ENCODE measurements around the gene TULP4. TPM values are rescaled to one million over a fixed set of nuclear protein-coding genes. Genes with fewer than 3 reads are reported as not detected.

Gene TULP4
- total and polyA plus RNA-seq, 7 experiments from 2014 or later: 33.3 to 79.0 (median 51.8) TPM

- CTCF ChIA-PET: interaction anchor here (0.7 kb wide), 1 partner anchor 37 kb away, joined by 5 read pairs; no protein-coding TSS in a partner anchor
- Histone ChIP-seq H3K9me3 (ENCODE audit: control insufficient read depth in 2 of 3, low read length in 3 of 3) (no peaks in the 10 kb centered on the region), H3K4me3 (ENCODE audit: low read length) (no peak overlapping the region), H3K4me1 (ENCODE audit: control insufficient read depth in 2 of 2, insufficient read depth in 2 of 2, low read length in 2 of 2) (no peaks in the 10 kb centered on the region), H3K36me3 (ENCODE audit: control insufficient read depth in 2 of 3, insufficient read depth in 3 of 3, low read length in 3 of 3) (peaks cover 0 to 6% (median 0%) of the 10 kb centered on the region in 3 experiments), H3K27ac (ENCODE audit: low read depth, low read length) (no peak overlapping the region), H3K27me3 (ENCODE audit: control insufficient read depth in 2 of 2, insufficient read depth in 2 of 2, low read length in 2 of 2) (no peaks in the 10 kb centered on the region)
- H3K4me1 Mint-ChIP-seq: peaks cover 0 to 2% (median 0%) of the 10 kb centered on the region in 7 donors
- H3K36me3 Mint-ChIP-seq: peaks cover 5 to 65% (median 62%) of the 10 kb centered on the region in 5 donors
- intact Hi-C loops (cut with micrococcal nuclease): no loop called here
- DNase-seq: no peak
- POLR2A ChIA-PET: no interaction called here
- H3K27me3 Mint-ChIP-seq: no peaks in the 10 kb centered on the region
- no peak for ATAC-seq
- H3K9me3 Mint-ChIP-seq: peaks cover 0 to 15% (median 3%) of the 10 kb centered on the region in 11 donors
- no peak overlapping the region for H3K27ac Mint-ChIP-seq
- H3K4me3 Mint-ChIP-seq: no peak overlapping the region
Observed at GRCh38 chr6:158418501-158418900, 106.2 kb downstream of the TULP4 start.

DNA sequence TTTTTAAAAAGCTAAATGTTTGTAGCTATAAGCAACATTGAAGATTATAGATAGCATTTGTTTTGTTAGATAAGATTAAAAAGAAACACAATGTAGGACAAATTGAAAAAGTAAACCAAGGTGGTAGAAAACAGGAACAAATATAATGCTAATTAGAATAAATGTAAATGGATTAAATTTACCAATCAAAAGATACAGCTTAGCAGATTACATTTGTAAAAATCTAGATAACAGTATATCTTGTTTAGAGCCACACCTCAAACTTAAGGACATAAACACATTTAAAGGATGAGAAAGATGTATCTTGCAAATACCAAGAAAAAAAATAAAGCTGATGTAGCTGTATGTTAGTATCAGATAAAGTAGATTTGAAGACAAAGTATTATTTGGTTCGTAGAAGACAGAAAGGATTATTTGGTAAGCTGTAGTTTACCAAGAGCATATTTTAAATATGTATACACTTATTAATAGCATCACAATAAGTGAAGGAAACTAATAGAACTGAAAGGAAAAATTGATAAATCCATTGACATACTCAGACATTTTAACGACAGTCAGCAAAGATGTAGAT is 107.2 kb downstream of the TULP4 start:
- no peak overlapping the region for H3K4me3 Mint-ChIP-seq
- peaks cover 0 to 15% (median 3%) of the 10 kb centered on the region in 11 donors for H3K9me3 Mint-ChIP-seq
- Histone ChIP-seq H3K27me3 (ENCODE audit: control insufficient read depth in 2 of 2, insufficient read depth in 2 of 2, low read length in 2 of 2) (no peaks in the 10 kb centered on the region), H3K36me3 (ENCODE audit: control insufficient read depth in 2 of 3, insufficient read depth in 3 of 3, low read length in 3 of 3) (peaks cover 0 to 6% (median 0%) of the 10 kb centered on the region in 3 experiments), H3K27ac (ENCODE audit: low read depth, low read length) (no peak overlapping the region), H3K4me1 (ENCODE audit: control insufficient read depth in 2 of 2, insufficient read depth in 2 of 2, low read length in 2 of 2) (no peaks in the 10 kb centered on the region), H3K9me3 (ENCODE audit: control insufficient read depth in 2 of 3, low read length in 3 of 3) (no peaks in the 10 kb centered on the region), H3K4me3 (ENCODE audit: low read length) (no peak overlapping the region)
- ATAC-seq (no peak), DNase-seq (no peak)
- no peaks in the 10 kb centered on the region for H3K4me1 Mint-ChIP-seq
- CTCF ChIA-PET: no interaction called here
- intact Hi-C loops (cut with micrococcal nuclease): no loop called here
- H3K27me3 Mint-ChIP-seq: no peaks in the 10 kb centered on the region
- POLR2A ChIA-PET: no interaction called here
- peaks cover 5 to 61% (median 57%) of the 10 kb centered on the region in 5 donors for H3K36me3 Mint-ChIP-seq
- no peak overlapping the region for H3K27ac Mint-ChIP-seq

- H3K27ac Mint-ChIP-seq: no peak overlapping the region
- Histone ChIP-seq H3K4me1 (ENCODE audit: control insufficient read depth in 2 of 2, insufficient read depth in 2 of 2, low read length in 2 of 2) (no peaks in the 10 kb centered on the region), H3K27me3 (ENCODE audit: control insufficient read depth in 2 of 2, insufficient read depth in 2 of 2, low read length in 2 of 2) (no peaks in the 10 kb centered on the region), H3K9me3 (ENCODE audit: control insufficient read depth in 2 of 3, low read length in 3 of 3) (no peaks in the 10 kb centered on the region), H3K4me3 (ENCODE audit: low read length) (no peak overlapping the region), H3K36me3 (ENCODE audit: control insufficient read depth in 2 of 3, insufficient read depth in 3 of 3, low read length in 3 of 3) (peaks cover 0 to 6% (median 0%) of the 10 kb centered on the region in 3 experiments), H3K27ac (ENCODE audit: low read depth, low read length) (no peak overlapping the region)
- H3K4me3 Mint-ChIP-seq: no peak overlapping the region
- H3K27me3 Mint-ChIP-seq: no peaks in the 10 kb centered on the region
- DNase-seq (no peak), ATAC-seq (no peak)
- intact Hi-C loops (cut with micrococcal nuclease): no loop called here
- ChIA-PET POLR2A (no interaction called here), CTCF (no interaction called here)
- H3K9me3 Mint-ChIP-seq: peaks cover 0 to 15% (median 3%) of the 10 kb centered on the region in 11 donors
- no peaks in the 10 kb centered on the region for H3K4me1 Mint-ChIP-seq
- peaks cover 5 to 56% (median 47%) of the 10 kb centered on the region in 5 donors for H3K36me3 Mint-ChIP-seq
Observed at GRCh38 chr6:158421381-158421780, 109.1 kb downstream of the TULP4 start.

DNA sequence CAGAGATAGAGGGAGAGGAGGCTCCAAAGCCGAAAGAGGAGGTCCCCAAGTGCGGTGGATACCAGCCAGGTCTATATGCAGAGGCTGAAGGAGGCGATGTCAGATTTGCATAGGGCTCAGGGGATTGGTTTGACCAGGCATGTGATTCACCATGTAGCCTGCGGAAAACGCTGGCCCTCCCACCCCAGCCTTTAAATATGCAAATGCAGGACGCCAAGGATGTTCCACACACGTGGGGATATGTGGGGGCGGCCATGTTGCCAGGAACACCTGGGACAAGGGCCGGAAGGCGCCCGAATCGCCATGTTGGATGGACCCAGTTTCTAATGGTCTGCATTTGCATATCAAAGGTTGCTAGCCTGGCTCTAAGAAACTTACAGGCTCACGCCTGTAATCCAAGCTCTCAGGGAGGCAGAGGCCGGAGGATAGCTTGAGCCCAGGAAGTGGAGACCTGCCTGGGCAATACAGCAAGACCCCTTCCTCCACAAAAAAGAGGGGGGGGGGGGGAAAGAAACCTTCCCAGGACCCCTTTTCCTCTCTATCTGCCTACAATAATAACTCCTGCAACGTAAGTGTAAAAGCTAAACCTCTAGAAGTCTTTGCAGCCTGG is 110.5 kb downstream of the TULP4 start:
- intact Hi-C loops (cut with micrococcal nuclease): no loop called here
- Histone ChIP-seq H3K4me3 (ENCODE audit: low read length) (no peak overlapping the region), H3K36me3 (ENCODE audit: control insufficient read depth in 2 of 3, insufficient read depth in 3 of 3, low read length in 3 of 3) (no peaks in the 10 kb centered on the region), H3K27me3 (ENCODE audit: control insufficient read depth in 2 of 2, insufficient read depth in 2 of 2, low read length in 2 of 2) (no peaks in the 10 kb centered on the region), H3K27ac (ENCODE audit: low read depth, low read length) (no peak overlapping the region), H3K4me1 (ENCODE audit: control insufficient read depth in 2 of 2, insufficient read depth in 2 of 2, low read length in 2 of 2) (no peaks in the 10 kb centered on the region), H3K9me3 (ENCODE audit: control insufficient read depth in 2 of 3, low read length in 3 of 3) (no peaks in the 10 kb centered on the region)
- Mint-ChIP-seq H3K36me3 (peaks cover 2 to 47% (median 34%) of the 10 kb centered on the region in 5 donors), H3K4me1 (no peaks in the 10 kb centered on the region), H3K27me3 (no peaks in the 10 kb centered on the region), H3K9me3 (peaks cover 0 to 15% (median under 1%) of the 10 kb centered on the region in 11 donors), H3K4me3 (no peak overlapping the region), H3K27ac (no peak overlapping the region)
- ChIA-PET CTCF (no interaction called here), POLR2A (no interaction called here)
- DNase-seq (no peak), ATAC-seq (no peak)

DNA sequence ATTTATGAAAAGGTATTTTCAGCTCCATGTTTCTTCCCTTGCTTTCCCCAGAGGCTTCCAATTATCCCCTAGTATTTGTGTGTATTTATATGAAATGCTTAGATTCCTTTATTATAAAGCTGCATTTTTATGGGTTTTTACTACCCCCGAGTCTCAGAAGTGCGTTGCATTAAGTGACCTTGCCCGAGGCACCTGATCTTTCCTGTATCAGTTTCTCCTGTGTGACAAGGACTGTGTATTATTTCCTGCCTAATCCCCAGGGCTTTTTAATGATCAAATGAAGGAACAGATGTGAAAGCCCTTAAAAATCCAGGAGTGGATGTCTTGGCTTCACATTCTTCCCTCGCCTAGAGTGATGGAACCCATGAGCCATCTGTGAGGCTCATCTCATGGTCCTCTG is 118.8 kb downstream of the TULP4 start:
- H3K27ac Mint-ChIP-seq: no peak overlapping the region
- no peak overlapping the region for H3K4me3 ChIP-seq (ENCODE audit: low read length)
- no peak overlapping the region for H3K27ac ChIP-seq (ENCODE audit: low read depth, low read length)
- no peaks in the 10 kb centered on the region for H3K4me1 ChIP-seq (ENCODE audit: control insufficient read depth in 2 of 2, insufficient read depth in 2 of 2, low read length in 2 of 2)
- H3K9me3 ChIP-seq (ENCODE audit: control insufficient read depth in 2 of 3, low read length in 3 of 3): no peaks in the 10 kb centered on the region
- H3K36me3 Mint-ChIP-seq: peaks cover 2 to 53% (median 27%) of the 10 kb centered on the region in 5 donors
- intact Hi-C loops (cut with micrococcal nuclease): no loop called here
- POLR2A ChIA-PET: no interaction called here
- H3K36me3 ChIP-seq (ENCODE audit: control insufficient read depth in 2 of 3, insufficient read depth in 3 of 3, low read length in 3 of 3): peaks cover 0 to 3% (median 0%) of the 10 kb centered on the region in 3 experiments
- no peaks in the 10 kb centered on the region for H3K27me3 ChIP-seq (ENCODE audit: control insufficient read depth in 2 of 2, insufficient read depth in 2 of 2, low read length in 2 of 2)
- DNase-seq (no peak), ATAC-seq (no peak)
- CTCF ChIA-PET: no interaction called here
- H3K27me3 Mint-ChIP-seq: no peaks in the 10 kb centered on the region
- H3K9me3 Mint-ChIP-seq: no peaks in the 10 kb centered on the region
- no peak overlapping the region for H3K4me3 Mint-ChIP-seq
- H3K4me1 Mint-ChIP-seq: peaks cover 0 to 2% (median 0%) of the 10 kb centered on the region in 7 donors

- H3K4me3 Mint-ChIP-seq: no peak overlapping the region
- Histone ChIP-seq H3K36me3 (ENCODE audit: control insufficient read depth in 2 of 3, insufficient read depth in 3 of 3, low read length in 3 of 3) (peaks cover 0 to 3% (median 0%) of the 10 kb centered on the region in 3 experiments), H3K9me3 (ENCODE audit: control insufficient read depth in 2 of 3, low read length in 3 of 3) (no peaks in the 10 kb centered on the region), H3K4me3 (ENCODE audit: low read length) (no peak overlapping the region), H3K27me3 (ENCODE audit: control insufficient read depth in 2 of 2, insufficient read depth in 2 of 2, low read length in 2 of 2) (no peaks in the 10 kb centered on the region), H3K4me1 (ENCODE audit: control insufficient read depth in 2 of 2, insufficient read depth in 2 of 2, low read length in 2 of 2) (no peaks in the 10 kb centered on the region), H3K27ac (ENCODE audit: low read depth, low read length) (no peak overlapping the region)
- CTCF ChIA-PET: no interaction called here
- no peak for DNase-seq
- no peak for ATAC-seq
- H3K36me3 Mint-ChIP-seq: peaks cover 2 to 50% (median 27%) of the 10 kb centered on the region in 5 donors
- no peaks in the 10 kb centered on the region for H3K27me3 Mint-ChIP-seq
- no peaks in the 10 kb centered on the region for H3K9me3 Mint-ChIP-seq
- POLR2A ChIA-PET: no interaction called here
- H3K4me1 Mint-ChIP-seq: peaks cover 0 to 2% (median 0%) of the 10 kb centered on the region in 7 donors
- H3K27ac Mint-ChIP-seq: no peak overlapping the region
- intact Hi-C loops (cut with micrococcal nuclease): no loop called here
Observed at GRCh38 chr6:158431560-158431959, 119.3 kb downstream of the TULP4 start.

- no peak for ATAC-seq
- no peaks in the 10 kb centered on the region for H3K4me1 ChIP-seq (ENCODE audit: control insufficient read depth in 2 of 2, insufficient read depth in 2 of 2, low read length in 2 of 2)
- CTCF ChIA-PET: no interaction called here
- Mint-ChIP-seq H3K36me3 (peaks cover 0 to 39% (median 24%) of the 10 kb centered on the region in 5 donors), H3K4me1 (peaks cover 0 to 7% (median 4%) of the 10 kb centered on the region in 7 donors), H3K27ac (no peak overlapping the region), H3K27me3 (no peaks in the 10 kb centered on the region), H3K4me3 (no peak overlapping the region), H3K9me3 (no peaks in the 10 kb centered on the region)
- H3K36me3 ChIP-seq (ENCODE audit: control insufficient read depth in 2 of 3, insufficient read depth in 3 of 3, low read length in 3 of 3): peaks cover 0 to 3% (median 0%) of the 10 kb centered on the region in 3 experiments
- DNase-seq: no peak
- POLR2A ChIA-PET: no interaction called here
- no peaks in the 10 kb centered on the region for H3K9me3 ChIP-seq (ENCODE audit: control insufficient read depth in 2 of 3, low read length in 3 of 3)
- no peak overlapping the region for H3K27ac ChIP-seq (ENCODE audit: low read depth, low read length)
- H3K27me3 ChIP-seq (ENCODE audit: control insufficient read depth in 2 of 2, insufficient read depth in 2 of 2, low read length in 2 of 2): no peaks in the 10 kb centered on the region
- intact Hi-C loops (cut with micrococcal nuclease): no loop called here
- no peak overlapping the region for H3K4me3 ChIP-seq (ENCODE audit: low read length)
Observed at GRCh38 chr6:158437571-158437970, 125.3 kb downstream of the TULP4 start.

All from naive thymus-derived CD4-positive, alpha-beta T cell (primary cell).